A673 (cell line): Measurements from ENCODE around the gene GBX2. TPM values are rescaled to one million over a fixed set of nuclear protein-coding genes. Genes with fewer than 3 reads are reported as not detected.

Source experiments
- BruUV-seq: library from RNA; stranded (reverse); fragments of 400-500 nt; replicated peaks from 2 replicates; lab custom pipeline; 2021; lab: Mats Ljungman, UMichigan
- CTCF ChIA-PET: fragments of 300-600 bp; sonication (Branson Sonifier 250); formaldehyde crosslinking; loops from one replicate; lab custom pipeline; 2022; ENCODE audit warnings: antibody characterized with exemption; lab: Charles Lee
- POLR2A ChIA-PET: fragments of 300-600 bp; sonication (Branson Sonifier 250); formaldehyde crosslinking; loops from one replicate; lab custom pipeline; 2022; ENCODE audit warnings: antibody characterized with exemption; ENCODE audit not compliant: low non-redundant PET; lab: Charles Lee
- DNase-seq: peaks from one replicate; pipeline ENCODE4 v3.0.0-alpha.2; 2015; ENCODE audit warnings: low spot score
- H3K27ac ChIP-seq: fragments of 200-600 bp; sonication (generic); 2 replicates; pipeline ENCODE4 v1.5.1; 2016; ENCODE audit warnings: mixed run types, low read depth, mild to moderate bottlenecking, mixed read lengths, antibody characterized with exemption, low read length; ENCODE audit not compliant: poor library complexity, severe bottlenecking
- H3K27me3 ChIP-seq: fragments of 200-600 bp; sonication (generic); replicated peaks from 2 replicates; pipeline ENCODE4 v1.6.1; 2017; ENCODE audit warnings: mixed run types, low read depth, mild to moderate bottlenecking, mixed read lengths, antibody characterized with exemption, low read length; ENCODE audit not compliant: insufficient read depth, poor library complexity
- H3K36me3 ChIP-seq: fragments of 200-600 bp; sonication (generic); 2 replicates; pipeline ENCODE4 v1.6.1; 2016; ENCODE audit warnings: mixed run types, mild to moderate bottlenecking, mixed read lengths, antibody characterized with exemption, low read length; ENCODE audit not compliant: insufficient read depth, poor library complexity, severe bottlenecking
- H3K4me1 ChIP-seq: fragments of 200-600 bp; sonication (generic); 2 replicates; pipeline ENCODE4 v1.6.1; 2017; ENCODE audit warnings: mixed run types, mild to moderate bottlenecking, mixed read lengths, antibody characterized with exemption, low read length; ENCODE audit not compliant: insufficient read depth, poor library complexity, severe bottlenecking
- H3K4me3 ChIP-seq: fragments of 200-600 bp; sonication (generic); 2 replicates; pipeline ENCODE4 v1.5.1; 2016; ENCODE audit warnings: low read depth, mixed run types, mild to moderate bottlenecking, mixed read lengths, low read length; ENCODE audit not compliant: poor library complexity, severe bottlenecking
- H3K9me3 ChIP-seq: fragments of 200-600 bp; sonication (generic); 2 replicates; pipeline ENCODE4 v1.6.1; 2016; ENCODE audit warnings: mixed run types, low read depth, mild to moderate bottlenecking, mixed read lengths, antibody characterized with exemption, low read length; ENCODE audit not compliant: poor library complexity, severe bottlenecking
- CTCF ChIP-seq: fragments of 300-800, 200-600 bp; sonication (generic); conservative IDR thresholded peaks from 2 replicates; pipeline ENCODE4 v1.5.1; 2017; ENCODE audit warnings: low read depth, mild to moderate bottlenecking, antibody characterized with exemption, low read length, moderate library complexity, mixed read lengths
- EZH2 ChIP-seq: fragments of 200-600 bp; sonication (generic); IDR thresholded peaks from 2 replicates; pipeline ENCODE4 v1.6.1; 2017; ENCODE audit warnings: borderline replicate concordance, low read depth, mild to moderate bottlenecking, mixed read lengths, antibody characterized with exemption, low read length; ENCODE audit not compliant: poor library complexity, severe bottlenecking
- intact Hi-C: fragments of 100-400 bp; cut with micrococcal nuclease; formaldehyde crosslinking; loops from one replicate; pipeline ENCODE4 v1.10.0; 2022; ENCODE audit not compliant: unreplicated experiment
- total RNA-seq: library from RNA; stranded (reverse); gene quantifications from 2 replicates; pipeline ENCODE4 v1.2.3, GENCODE V29; 2021

The GBX2 gene
- total RNA-seq, 1 experiment from 2014 or later: not detected

- H3K4me1 ChIP-seq: no peaks in the 10 kb centered on the region
- no peaks in the 10 kb centered on the region for H3K9me3 ChIP-seq
- no peak overlapping the region for H3K27ac ChIP-seq
- POLR2A ChIA-PET: no interaction called here
- BruUV-seq: no TSS peak
- CTCF ChIA-PET: no interaction called here
- TF ChIP-seq EZH2: no peak
- TF ChIP-seq CTCF: no peak
- no peak for DNase-seq
- H3K36me3 ChIP-seq: no peaks in the 10 kb centered on the region
- H3K27me3 ChIP-seq: no peaks in the 10 kb centered on the region
- intact Hi-C loops: no loop called here
- no peak overlapping the region for H3K4me3 ChIP-seq
Observed at GRCh38 chr2:236136538-236136937, 31.6 kb downstream of the GBX2 start.

GRCh38 chr2:236133410-236134012 is 34.7 kb downstream of the GBX2 start:
- no peaks in the 10 kb centered on the region for H3K4me1 ChIP-seq
- no peak for DNase-seq
- no peak overlapping the region for H3K27ac ChIP-seq
- H3K27me3 ChIP-seq: no peaks in the 10 kb centered on the region
- H3K36me3 ChIP-seq: no peaks in the 10 kb centered on the region
- no peak for TF ChIP-seq CTCF
- no peak for TF ChIP-seq EZH2
- no TSS peak for BruUV-seq
- ChIA-PET POLR2A (no interaction called here), CTCF (no interaction called here)
- H3K4me3 ChIP-seq: no peak overlapping the region
- H3K9me3 ChIP-seq: no peaks in the 10 kb centered on the region
- intact Hi-C loops: no loop called here

GRCh38 chr2:236131073-236131692 is 37.0 kb downstream of the GBX2 start:
- Histone ChIP-seq H3K27me3 (no peaks in the 10 kb centered on the region), H3K36me3 (no peaks in the 10 kb centered on the region), H3K4me1 (no peaks in the 10 kb centered on the region), H3K27ac (no peak overlapping the region), H3K9me3 (no peaks in the 10 kb centered on the region), H3K4me3 (no peak overlapping the region)
- intact Hi-C loops: no loop called here
- no peak for DNase-seq
- BruUV-seq: no TSS peak
- ChIA-PET CTCF (no interaction called here), POLR2A (no interaction called here)
- TF ChIP-seq CTCF: no peak
- no peak for TF ChIP-seq EZH2
